ENCODE results near the gene KRTAP3-3. TPM values are rescaled to one million over a fixed set of nuclear protein-coding genes. Genes with fewer than 3 reads are reported as not detected.
A peak's percentile ranks its signal among the peaks of the same experiment; 100 is the strongest.

KRTAP3-3 gene
- total RNA-seq, 3 donors from 2014 or later = not detected

GRCh38 chr17:40996829-40997228, 2.9 kb upstream of the KRTAP3-3 start:
- no peak for TF ChIP-seq POLR2AphosphoS5 (IDR thresholded peaks at IDR 0.05)
- TF ChIP-seq CTCF (IDR thresholded peaks at IDR 0.05) = no peak
- no peak for TF ChIP-seq POLR2A (IDR thresholded peaks at IDR 0.05)
- Histone ChIP-seq H3K36me3 (no peaks in the 10 kb centered on the region), H3K27me3 (no peaks in the 10 kb centered on the region), H3K4me1 (no peaks in the 10 kb centered on the region), H3K27ac (no peak overlapping the region), H3K4me3 (no peak overlapping the region), H3K9me3 (no peaks in the 10 kb centered on the region)
- intact Hi-C loops (cut with DNase I; ENCODE audit: low total_unique reads) = loop anchor here (5.0 kb wide), 1 partner anchor 630 kb away; no protein-coding TSS in a partner anchor
- no peak for DNase-seq (ENCODE audit: low spot score in 2 of 2)

- Histone ChIP-seq H3K4me1 (no peaks in the 10 kb centered on the region), H3K36me3 (no peaks in the 10 kb centered on the region), H3K27me3 (no peaks in the 10 kb centered on the region), H3K4me3 (no peak overlapping the region), H3K27ac (no peak overlapping the region), H3K9me3 (no peaks in the 10 kb centered on the region)
- intact Hi-C loops (cut with DNase I; ENCODE audit: low total_unique reads) = loop anchor here (5.0 kb wide), 1 partner anchor 628 kb away; no protein-coding TSS in a partner anchor
- no peak for DNase-seq (ENCODE audit: low spot score in 2 of 2)
- no peak for TF ChIP-seq POLR2AphosphoS5 (IDR thresholded peaks at IDR 0.05)
- TF ChIP-seq CTCF (IDR thresholded peaks at IDR 0.05) = no peak
- no peak for TF ChIP-seq POLR2A (IDR thresholded peaks at IDR 0.05)
Observed at GRCh38 chr17:40995116-40995515, 1.2 kb upstream of the KRTAP3-3 start.

- no peaks in the 10 kb centered on the region for H3K27me3 ChIP-seq
- DNase-seq (ENCODE audit: low spot score in 2 of 2) = no peak
- H3K4me1 ChIP-seq = no peaks in the 10 kb centered on the region
- H3K36me3 ChIP-seq = no peaks in the 10 kb centered on the region
- no peak overlapping the region for H3K27ac ChIP-seq
- no peak for TF ChIP-seq POLR2AphosphoS5 (IDR thresholded peaks at IDR 0.05)
- TF ChIP-seq CTCF (IDR thresholded peaks at IDR 0.05) = no peak
- TF ChIP-seq POLR2A (IDR thresholded peaks at IDR 0.05) = no peak
- no peaks in the 10 kb centered on the region for H3K9me3 ChIP-seq
- H3K4me3 ChIP-seq = no peak overlapping the region
- intact Hi-C loops (cut with DNase I; ENCODE audit: low total_unique reads) = no loop called here
Observed at GRCh38 chr17:40993084-40993483, 880 bp downstream of the KRTAP3-3 start.

GRCh38 chr17:40992666-40993065, 1.3 kb downstream of the KRTAP3-3 start:
- no peaks in the 10 kb centered on the region for H3K9me3 ChIP-seq
- no peak overlapping the region for H3K27ac ChIP-seq
- H3K36me3 ChIP-seq = no peaks in the 10 kb centered on the region
- no peak for DNase-seq (ENCODE audit: low spot score in 2 of 2)
- no peaks in the 10 kb centered on the region for H3K4me1 ChIP-seq
- intact Hi-C loops (cut with DNase I; ENCODE audit: low total_unique reads) = no loop called here
- H3K4me3 ChIP-seq = no peak overlapping the region
- no peak for TF ChIP-seq CTCF (IDR thresholded peaks at IDR 0.05)
- no peak for TF ChIP-seq POLR2A (IDR thresholded peaks at IDR 0.05)
- TF ChIP-seq POLR2AphosphoS5 (IDR thresholded peaks at IDR 0.05) = no peak
- no peaks in the 10 kb centered on the region for H3K27me3 ChIP-seq

GRCh38 chr17:40986920-40987319, 7.0 kb downstream of the KRTAP3-3 start:
- Histone ChIP-seq H3K4me3 (no peak overlapping the region), H3K9me3 (no peaks in the 10 kb centered on the region), H3K27ac (peak overlapping the region in 1 of 2 donors; percentile 54), H3K27me3 (no peaks in the 10 kb centered on the region), H3K4me1 (no peaks in the 10 kb centered on the region), H3K36me3 (no peaks in the 10 kb centered on the region)
- intact Hi-C loops (cut with DNase I; ENCODE audit: low total_unique reads) = no loop called here
- TF ChIP-seq CTCF (IDR thresholded peaks at IDR 0.05) (no peak), POLR2AphosphoS5 (IDR thresholded peaks at IDR 0.05) (peak in 1 of 3 donors; percentile 15)
- DNase-seq (ENCODE audit: low spot score in 2 of 2) = no peak

All from breast epithelium (tissue), 4 donors.